CD4-positive, alpha-beta T cell treated with Interleukin-4 for 4 hours (primary cell): Measurements from ENCODE around the gene BCAP31.
"Not testable (repeated sequence)": the region's sequence is repeated elsewhere in the genome, so short reads cannot be mapped to it uniquely, and the experiment has no call there.

ENCODE experiments used
- DNase-seq: peaks from one replicate; pipeline ENCODE4 v3.0.0-alpha.2; 2020

The BCAP31 gene

GRCh38 chrX:153762626-153763173, 38.5 kb upstream of the BCAP31 start:
- DNase-seq, result no peak

- no peak for DNase-seq
These were observed 37.7 kb upstream of the BCAP31 start for GRCh38 chrX:153761863-153762262.

- no peak for DNase-seq
These were observed 30.9 kb upstream of the BCAP31 start for GRCh38 chrX:153755136-153755535.

- DNase-seq, result no peak
These were observed 26.1 kb upstream of the BCAP31 start for GRCh38 chrX:153750127-153750774.

- not testable (repeated sequence) for DNase-seq
These were observed 24.8 kb upstream of the BCAP31 start for GRCh38 chrX:153749017-153749416.

GRCh38 chrX:153746991-153747390, 22.8 kb upstream of the BCAP31 start:
- DNase-seq, result not testable (repeated sequence)

GRCh38 chrX:153746359-153746758, 22.2 kb upstream of the BCAP31 start:
- no peak for DNase-seq

- DNase-seq, result not testable (repeated sequence)
These were observed 20.9 kb upstream of the BCAP31 start for GRCh38 chrX:153745067-153745433.

GRCh38 chrX:153744210-153745066, 20.3 kb upstream of the BCAP31 start:
- no peak for DNase-seq

- not testable (repeated sequence) for DNase-seq
These were observed 19.5 kb upstream of the BCAP31 start for GRCh38 chrX:153743468-153744209.

GRCh38 chrX:153742796-153743467, 18.7 kb upstream of the BCAP31 start:
- DNase-seq, result not testable (repeated sequence)

GRCh38 chrX:153742111-153742510, 17.9 kb upstream of the BCAP31 start:
- not testable (repeated sequence) for DNase-seq

- no peak for DNase-seq
These were observed 17.3 kb upstream of the BCAP31 start for GRCh38 chrX:153741446-153741845.

- DNase-seq, result no peak
These were observed 16.5 kb upstream of the BCAP31 start for GRCh38 chrX:153740631-153741222.

GRCh38 chrX:153739754-153740486, 15.7 kb upstream of the BCAP31 start:
- no peak for DNase-seq

GRCh38 chrX:153738056-153738605, 13.9 kb upstream of the BCAP31 start:
- no peak for DNase-seq

- DNase-seq, result no peak
These were observed 12.8 kb upstream of the BCAP31 start for GRCh38 chrX:153736871-153737441.

GRCh38 chrX:153736071-153736820, 12.1 kb upstream of the BCAP31 start:
- DNase-seq, result no peak

GRCh38 chrX:153735274-153735673, 11.1 kb upstream of the BCAP31 start:
- peak; percentile 40 for DNase-seq

- DNase-seq, result no peak
These were observed 10.7 kb upstream of the BCAP31 start for GRCh38 chrX:153734871-153735270.
